HepG2 (cell line): Measurements from ENCODE around the gene PPP1R12B. TPM values are rescaled to one million over a fixed set of nuclear protein-coding genes. Genes with fewer than 3 reads are reported as not detected.

Source experiments
- ATAC-seq: fragments of 200-7000 bp; cut with Tn5 transposase; 3 replicates; pipeline ENCODE4 v1.9.1; 2020; ENCODE audit warnings: mild to moderate bottlenecking, moderate library complexity
- BruUV-seq: library from RNA; stranded (reverse); fragments of 400-500 nt; replicated peaks from 2 replicates; lab custom pipeline; 2021; lab: Mats Ljungman, UMichigan
- CTCF ChIA-PET: fragments of 300-600 bp; formaldehyde crosslinking; extraction: SDS; loops from one replicate; lab custom pipeline; 2021; ENCODE audit warnings: low total read pairs, inconsistent platforms, low intra/inter-chr PET ratio; lab: Yijun Ruan, JAX
- POLR2A ChIA-PET: fragments of 350-600 bp; sonication (Branson Sonifier 250); formaldehyde crosslinking; loops from one replicate; lab custom pipeline; 2020; ENCODE audit warnings: antibody characterized with exemption, inconsistent platforms; lab: Yijun Ruan, JAX
- DNase-seq: peaks from one replicate; pipeline ENCODE4 v3.0.0-alpha.2; 2015; ENCODE audit warnings: low spot score
- FAIRE-seq: peaks from 3 replicates; lab custom pipeline; 2011; peaks lifted over from hg19 to GRCh38; lab: Jason Lieb, UNC
- H2AFZ ChIP-seq: one replicate; pipeline ENCODE4 v1.6.1; 2011; ENCODE audit warnings: low read length, inconsistent platforms
- H3K27ac ChIP-seq: fragments of 300-600 bp; 3 replicates; pipeline ENCODE4 v1.8.0; 2011; ENCODE audit warnings: mixed run types, mild to moderate bottlenecking, mixed read lengths, low read length, inconsistent platforms; ENCODE audit not compliant: insufficient read depth; ENCODE audit errors: extremely low read length
- H3K27me3 ChIP-seq, 2 experiments: fragments of 200-600 bp in 1 of 2; 2 replicates in 1 of 2; 3 replicates in 1 of 2; pipeline versions ENCODE4 v1.6.0 to v1.8.0; 2011; ENCODE audit warnings: low read length in 2 of 2, mild to moderate bottlenecking in 2 of 2, moderate library complexity in 2 of 2, inconsistent platforms in 1 of 2; ENCODE audit not compliant: insufficient read depth in 2 of 2, control insufficient read depth in 1 of 2
- H3K36me3 ChIP-seq, 2 experiments: fragments of 200-600 bp in 1 of 2; replicated peaks in 1 of 2; 2 replicates in 1 of 2; 3 replicates in 1 of 2; pipeline versions ENCODE4 v1.5.1 to v1.8.0; 2011; ENCODE audit warnings: low read length in 2 of 2, inconsistent platforms in 1 of 2; ENCODE audit not compliant: insufficient read depth in 2 of 2, control insufficient read depth in 1 of 2
- H3K4me1 ChIP-seq: 2 replicates; pipeline ENCODE4 v1.5.1; 2012; ENCODE audit warnings: low read length, inconsistent platforms; ENCODE audit not compliant: insufficient read depth
- H3K4me2 ChIP-seq: 2 replicates; pipeline ENCODE4 v1.6.0; 2011; ENCODE audit warnings: low read depth, low read length, inconsistent platforms
- H3K4me3 ChIP-seq, 3 experiments: fragments of 200-600 bp in 1 of 3; sonication (generic), shearing (Covaris generic) in 1 of 3; replicated peaks in 1 of 3; 2 replicates each; pipeline ENCODE4 v1.5.1; 2011 to 2016; ENCODE audit warnings: low read length in 3 of 3, inconsistent platforms in 2 of 3, low read depth in 2 of 3, mild to moderate bottlenecking in 2 of 3, control low read depth in 1 of 3, mixed read lengths in 1 of 3; ENCODE audit not compliant: insufficient read depth in 1 of 3
- H3K79me2 ChIP-seq: one replicate; pipeline ENCODE4 v1.6.1; 2011; ENCODE audit warnings: low read length, inconsistent platforms; ENCODE audit not compliant: insufficient read depth
- H3K9ac ChIP-seq: 2 replicates; pipeline ENCODE4 v1.6.0; 2011; ENCODE audit warnings: mild to moderate bottlenecking, low read depth, low read length, inconsistent platforms; ENCODE audit not compliant: insufficient read depth
- H3K9me3 ChIP-seq: 2 replicates; pipeline ENCODE4 v1.5.1; 2012; ENCODE audit warnings: mild to moderate bottlenecking, low read length
- H4K20me1 ChIP-seq: 2 replicates; pipeline ENCODE4 v1.6.0; 2011; ENCODE audit warnings: inconsistent platforms, mild to moderate bottlenecking, low read length, moderate library complexity; ENCODE audit not compliant: insufficient read depth
- ATF3 ChIP-seq: sonication (generic); formaldehyde crosslinking; IDR thresholded peaks from 2 replicates; pipeline ENCODE4 v1.4.0; 2020; ENCODE audit warnings: missing genetic modification reagents
- ATM ChIP-seq: fragments of 450-650 bp; IDR thresholded peaks from 2 replicates; pipeline ENCODE4 v1.7.1; 2017; ENCODE audit warnings: mild to moderate bottlenecking, borderline replicate concordance
- DR1 ChIP-seq: sonication (generic); formaldehyde crosslinking; IDR thresholded peaks from 2 replicates; pipeline ENCODE4 v1.8.0; 2021; ENCODE audit warnings: mild to moderate bottlenecking, missing genetic modification reagents, inconsistent platforms
- ERF ChIP-seq: IDR thresholded peaks from 2 replicates; pipeline ENCODE4 v1.6.1; 2018; ENCODE audit warnings: missing biosample characterization, missing genetic modification reagents
- GTF2F1 ChIP-seq: fragments of 150-350 bp; IDR thresholded peaks from 2 replicates; pipeline ENCODE4 v1.6.1; 2014; ENCODE audit warnings: low read length
- IRF1 ChIP-seq: sonication (generic); formaldehyde crosslinking; IDR thresholded peaks from 2 replicates; pipeline ENCODE4 v1.4.0; 2020; ENCODE audit warnings: low read depth, mild to moderate bottlenecking, missing genetic modification reagents
- RNF219 ChIP-seq: sonication (generic); formaldehyde crosslinking; IDR thresholded peaks from 2 replicates; pipeline ENCODE4 v1.5.0; 2020; ENCODE audit warnings: mild to moderate bottlenecking, missing genetic modification reagents
- ZNF432 ChIP-seq: sonication (generic); formaldehyde crosslinking; IDR thresholded peaks from 2 replicates; pipeline ENCODE4 v1.5.0; 2020; ENCODE audit warnings: missing genetic modification reagents, mild to moderate bottlenecking, borderline replicate concordance
- ZNF558 ChIP-seq: sonication (generic); formaldehyde crosslinking; IDR thresholded peaks from 2 replicates; pipeline ENCODE4 v1.9.0; 2022; ENCODE audit warnings: mild to moderate bottlenecking, missing genetic modification reagents, borderline replicate concordance
- ZNF879 ChIP-seq: sonication (generic); formaldehyde crosslinking; IDR thresholded peaks from 2 replicates; pipeline ENCODE4 v1.8.1; 2023; ENCODE audit warnings: missing genetic modification reagents
- WGBS: methylation state at CpG from one replicate; pipeline ENCODE4 v1.1.6; 2017; ENCODE audit warnings: low lambda C conversion rate; 5-methylcytosine and 5-hydroxymethylcytosine counted together
- in situ Hi-C: cut with HindIII; loops from 2 replicates; pipeline ENCODE4 v1.10.0; 2017; ENCODE audit warnings: low pct_unique_long_range_greater_than_20kb; ENCODE audit not compliant: extremely low pct_ligation_motif_present
- intact Hi-C: fragments of 100-400 bp; cut with micrococcal nuclease; formaldehyde crosslinking; loops from one replicate; pipeline ENCODE4 v1.10.0; 2022; ENCODE audit not compliant: unreplicated experiment
- polyA plus RNA-seq, 8 experiments: library from polyadenylated mRNA; depleted of rRNA in 3 of 8; stranded (reverse) in 7 of 8; unstranded in 1 of 8; fragments of >200 nt; fragmentation: Illumina TruSeq in 4 of 8; extraction: Trizol in 4 of 8; gene quantifications; 2 replicates each; pipeline versions ENCODE4 v1.2.1 to v1.2.3, GENCODE V29; 2011 to 2016; ENCODE audit warnings: low read depth in 4 of 8, missing spikeins in 1 of 8, mixed read lengths in 1 of 8; ENCODE audit not compliant: insufficient read depth in 1 of 8
- total RNA-seq, 5 experiments: library from RNA; depleted of rRNA; stranded (reverse); fragments of >200 nt; fragmentation: Illumina TruSeq; extraction: Trizol; gene quantifications; 2 replicates each; pipeline ENCODE4 v1.2.3, GENCODE V29; 2016; ENCODE audit warnings: low read depth in 1 of 5

The PPP1R12B gene
- total and polyA plus RNA-seq, 2 of the 13 experiments (the other 11 are each of a cell fraction or from before 2014, with no cell fraction given), result 12.0 to 13.6 TPM

GRCh38 chr1:202586871-202587270 is 238.4 kb downstream of the PPP1R12B start (continued):
- TF ChIP-seq IRF1 (CRISPR knock-in tag), result no peak
- no peak for TF ChIP-seq GTF2F1

- no peaks in the 10 kb centered on the region; a peak in 1 of 5 replicates for H3K36me3 ChIP-seq
- H3K27ac ChIP-seq, result no peak overlapping the region
- 63% methylated on average over 1 of the region's 1 CpG for WGBS
- CTCF ChIA-PET, result no interaction called here
- no peaks in the 10 kb centered on the region for H3K27me3 ChIP-seq
- no peak for DNase-seq
- H3K4me3 ChIP-seq, result no peak overlapping the region
- no peak for TF ChIP-seq ATF3 (CRISPR knock-in tag)
- TF ChIP-seq ATM, result no peak
- no peak for TF ChIP-seq ZNF558 (CRISPR knock-in tag)
- no peak for TF ChIP-seq RNF219 (CRISPR knock-in tag)
- no peak for TF ChIP-seq DR1
- TF ChIP-seq ERF (CRISPR knock-in tag), result no peak
- no peak for TF ChIP-seq ZNF432
- no peak for TF ChIP-seq ZNF879 (CRISPR knock-in tag)
- TF ChIP-seq, all 625 proteins: peak for 0
- H3K9ac ChIP-seq, result no peak overlapping the region
- FAIRE-seq (no peak), ATAC-seq (no peak)
- H4K20me1 ChIP-seq, result no peaks in the 10 kb centered on the region
- H2AFZ ChIP-seq, result no peak overlapping the region
- no peak overlapping the region for H3K4me2 ChIP-seq
- POLR2A ChIA-PET, result no interaction called here
- no TSS peak for BruUV-seq
- in situ Hi-C loops (no loop called here), intact Hi-C loops (no loop called here)
- H3K4me1 ChIP-seq, result peaks cover 29% of the 10 kb centered on the region
- H3K79me2 ChIP-seq, result no peaks in the 10 kb centered on the region
- no peaks in the 10 kb centered on the region for H3K9me3 ChIP-seq
These were observed 239.5 kb downstream of the PPP1R12B start for GRCh38 chr1:202587859-202588485.
